ENCODE measurements around the gene BEST3. TPM values are rescaled to one million over a fixed set of nuclear protein-coding genes. Genes with fewer than 3 reads are reported as not detected.
A peak's percentile ranks its signal among the peaks of the same experiment; 100 is the strongest.

The BEST3 gene
- total and polyA plus RNA-seq, 4 donors, result 0.03 to 0.52 (median 0.20) TPM; not detected in 1

DNA sequence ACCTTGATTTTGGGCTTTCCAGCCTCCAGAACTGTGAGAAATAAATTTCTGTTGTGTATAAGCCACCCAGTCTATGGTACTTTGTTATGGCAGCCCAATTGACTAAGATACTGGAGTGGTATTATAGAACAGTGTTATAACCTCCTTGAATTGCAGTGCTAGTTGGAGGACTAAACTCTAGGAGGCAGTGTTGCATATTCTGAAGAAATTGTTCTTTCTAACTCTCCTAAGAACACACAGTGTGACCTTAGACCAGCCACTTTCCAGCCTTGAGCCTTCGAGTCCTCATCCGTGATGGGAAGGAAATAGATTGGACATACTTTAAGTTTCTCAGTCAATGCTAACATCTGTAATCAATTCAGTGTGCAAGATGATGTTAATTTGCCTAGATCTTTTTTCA, 66.0 kb downstream of the BEST3 start:
- Histone ChIP-seq H3K9ac (ENCODE audit: insufficient read depth in 1 of 2, low read length in 2 of 2) (no peak overlapping the region), H3K9me3 (ENCODE audit: control insufficient read depth in 4 of 4, insufficient read depth in 3 of 4, low read length in 3 of 4) (no peaks in the 10 kb centered on the region), H3K4me3 (no peak overlapping the region), H3K27ac (ENCODE audit: low read depth in 1 of 2, low read length in 1 of 2) (no peak overlapping the region), H3K27me3 (ENCODE audit: control insufficient read depth in 3 of 3, insufficient read depth in 3 of 3, low read length in 2 of 3) (no peaks in the 10 kb centered on the region), H3K4me1 (ENCODE audit: control insufficient read depth in 5 of 5, insufficient read depth in 5 of 5, low read length in 5 of 5) (no peaks in the 10 kb centered on the region), H3K36me3 (ENCODE audit: control insufficient read depth in 4 of 4, insufficient read depth in 4 of 4, low read length in 4 of 4) (no peaks in the 10 kb centered on the region)
- WGBS, 2 donors, result 96% methylated on average over 2 of the region's 2 CpGs
- ATAC-seq (ENCODE audit: insufficient read depth, low FRiP score), result no peak
- TF ChIP-seq CTCF (IDR thresholded peaks at IDR 0.05; ENCODE audit: control extremely low read depth, extremely low read depth), result no peak
- DNase-seq, result no peak

- H3K9me3 ChIP-seq (ENCODE audit: control insufficient read depth in 4 of 4, insufficient read depth in 3 of 4, low read length in 3 of 4), result no peaks in the 10 kb centered on the region
- no peaks in the 10 kb centered on the region for H3K4me1 ChIP-seq (ENCODE audit: control insufficient read depth in 5 of 5, insufficient read depth in 5 of 5, low read length in 5 of 5)
- TF ChIP-seq CTCF (IDR thresholded peaks at IDR 0.05; ENCODE audit: control extremely low read depth, extremely low read depth), result no peak
- no peak overlapping the region for H3K4me3 ChIP-seq
- H3K36me3 ChIP-seq (ENCODE audit: control insufficient read depth in 4 of 4, insufficient read depth in 4 of 4, low read length in 4 of 4), result no peaks in the 10 kb centered on the region
- DNase-seq (no peak), ATAC-seq (ENCODE audit: insufficient read depth, low FRiP score) (no peak)
- H3K9ac ChIP-seq (ENCODE audit: insufficient read depth in 1 of 2, low read length in 2 of 2), result no peak overlapping the region
- no peak overlapping the region for H3K27ac ChIP-seq (ENCODE audit: low read depth in 1 of 2, low read length in 1 of 2)
- 86 to 92% methylated on average over 6 of the region's 6 CpGs for whole genome bisulfite sequencing, 2 donors
- H3K27me3 ChIP-seq (ENCODE audit: control insufficient read depth in 3 of 3, insufficient read depth in 3 of 3, low read length in 2 of 3), result no peaks in the 10 kb centered on the region
Measured at GRCh38 chr12:69630191-69630590, 68.9 kb downstream of the BEST3 start.

DNA sequence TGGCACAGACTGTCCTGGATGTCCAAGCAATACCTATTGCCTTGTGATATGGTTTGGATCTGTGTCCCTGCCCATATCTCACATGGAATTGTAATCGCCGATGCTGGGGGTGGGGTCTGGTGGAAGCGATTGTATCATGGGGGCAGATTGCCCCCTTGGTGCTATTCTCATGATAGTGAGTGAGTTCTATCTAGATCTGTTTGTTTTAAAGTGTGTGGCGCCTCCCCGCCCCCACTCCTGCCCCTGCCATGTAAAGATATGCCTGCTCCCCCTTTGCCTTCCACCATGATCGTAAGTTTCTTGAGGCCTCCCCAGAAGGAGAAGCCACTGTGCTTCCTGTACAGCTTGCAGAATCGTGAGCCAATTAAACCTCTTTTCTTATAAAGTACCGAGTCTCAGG, 71.6 kb downstream of the BEST3 start:
- no peaks in the 10 kb centered on the region for H3K36me3 ChIP-seq (ENCODE audit: control insufficient read depth in 4 of 4, insufficient read depth in 4 of 4, low read length in 4 of 4)
- no peak overlapping the region for H3K9ac ChIP-seq (ENCODE audit: insufficient read depth in 1 of 2, low read length in 2 of 2)
- no peak for TF ChIP-seq CTCF (IDR thresholded peaks at IDR 0.05; ENCODE audit: control extremely low read depth, extremely low read depth)
- 88 to 90% methylated on average over 8 of the region's 8 CpGs for WGBS, 2 donors
- H3K4me1 ChIP-seq (ENCODE audit: control insufficient read depth in 5 of 5, insufficient read depth in 5 of 5, low read length in 5 of 5), result peaks cover 0 to 6% (median 0%) of the 10 kb centered on the region in 5 donors
- ATAC-seq (ENCODE audit: insufficient read depth, low FRiP score) (no peak), DNase-seq (no peak)
- H3K4me3 ChIP-seq, result no peak overlapping the region
- H3K27ac ChIP-seq (ENCODE audit: low read depth in 1 of 2, low read length in 1 of 2), result no peak overlapping the region
- H3K27me3 ChIP-seq (ENCODE audit: control insufficient read depth in 3 of 3, insufficient read depth in 3 of 3, low read length in 2 of 3), result no peaks in the 10 kb centered on the region
- H3K9me3 ChIP-seq (ENCODE audit: control insufficient read depth in 4 of 4, insufficient read depth in 3 of 4, low read length in 3 of 4), result no peaks in the 10 kb centered on the region

DNA sequence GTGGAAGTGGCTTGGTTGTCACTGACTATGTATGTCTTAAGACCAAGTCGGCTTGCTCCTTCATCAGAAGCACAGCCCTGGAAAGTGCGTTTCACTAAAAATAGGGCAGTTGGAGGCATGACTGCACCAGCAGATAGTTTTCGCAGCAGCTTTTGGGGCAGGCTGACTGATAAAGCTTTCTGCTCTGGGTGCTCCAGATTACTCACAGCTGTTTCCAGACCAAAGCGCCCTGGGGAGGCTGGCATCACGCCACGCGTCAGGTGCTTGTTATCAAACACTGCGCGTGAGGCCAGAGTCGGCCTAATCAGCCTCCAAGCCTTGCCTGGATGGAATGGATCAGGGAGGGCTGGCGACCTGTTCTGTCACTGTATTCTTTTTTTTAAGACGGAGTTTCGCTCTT, 75.1 kb downstream of the BEST3 start:
- Histone ChIP-seq H3K4me1 (ENCODE audit: control insufficient read depth in 5 of 5, insufficient read depth in 5 of 5, low read length in 5 of 5) (peaks cover 0 to 6% (median 0%) of the 10 kb centered on the region in 5 donors), H3K4me3 (no peak overlapping the region), H3K9me3 (ENCODE audit: control insufficient read depth in 4 of 4, insufficient read depth in 3 of 4, low read length in 3 of 4) (no peaks in the 10 kb centered on the region), H3K27ac (ENCODE audit: low read depth in 1 of 2, low read length in 1 of 2) (peak overlapping the region in 1 of 2 donors; percentile 82), H3K9ac (ENCODE audit: insufficient read depth in 1 of 2, low read length in 2 of 2) (no peak overlapping the region), H3K27me3 (ENCODE audit: control insufficient read depth in 3 of 3, insufficient read depth in 3 of 3, low read length in 2 of 3) (no peaks in the 10 kb centered on the region), H3K36me3 (ENCODE audit: control insufficient read depth in 4 of 4, insufficient read depth in 4 of 4, low read length in 4 of 4) (no peaks in the 10 kb centered on the region)
- WGBS, 2 donors, result 78 to 84% methylated on average over 13 of the region's 13 CpGs
- ATAC-seq (ENCODE audit: insufficient read depth, low FRiP score), result no peak
- TF ChIP-seq CTCF (IDR thresholded peaks at IDR 0.05; ENCODE audit: control extremely low read depth, extremely low read depth), result no peak
- DNase-seq, result peak; percentile 29 to 59 (median 37)

Data from lung (tissue), 12 donors.